Stimulated activated CD8-positive, alpha-beta memory T cell treated with anti-CD3 and anti-CD28 coated beads, Interleukin-4, amount 100 ng/mL, for 1 hour (primary cell): Measurements from ENCODE around the gene UBE2E3.
"Not testable (repeated sequence)": the region's sequence is repeated elsewhere in the genome, so short reads cannot be mapped to it uniquely, and the experiment has no call there.

ENCODE experiments used
- DNase-seq, 2 donors: peaks; one replicate each; pipeline ENCODE4 v3.0.0-alpha.2; 2020; ENCODE audit warnings: low read depth in 2 of 2, low spot score in 1 of 2

The UBE2E3 gene

DNA sequence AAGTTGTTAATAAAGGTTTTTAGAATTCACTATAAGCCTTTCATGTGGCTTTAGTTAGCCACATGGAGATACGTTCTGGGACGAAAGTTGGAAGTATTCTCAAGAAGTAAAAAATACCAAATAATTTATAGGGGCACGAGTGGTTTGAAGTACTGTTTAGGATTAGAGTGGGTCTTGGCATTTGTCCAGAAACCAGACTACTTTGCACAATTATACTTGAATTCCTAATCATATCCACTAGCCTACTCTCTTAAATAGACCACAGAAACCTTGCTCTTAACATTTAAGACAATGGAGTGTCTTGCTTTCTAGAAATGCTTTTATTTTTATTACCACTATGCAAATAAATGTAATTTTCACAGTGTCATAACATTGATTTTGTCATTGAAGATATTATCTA, 44.6 kb downstream of the UBE2E3 start:
- DNase-seq: no peak

DNA sequence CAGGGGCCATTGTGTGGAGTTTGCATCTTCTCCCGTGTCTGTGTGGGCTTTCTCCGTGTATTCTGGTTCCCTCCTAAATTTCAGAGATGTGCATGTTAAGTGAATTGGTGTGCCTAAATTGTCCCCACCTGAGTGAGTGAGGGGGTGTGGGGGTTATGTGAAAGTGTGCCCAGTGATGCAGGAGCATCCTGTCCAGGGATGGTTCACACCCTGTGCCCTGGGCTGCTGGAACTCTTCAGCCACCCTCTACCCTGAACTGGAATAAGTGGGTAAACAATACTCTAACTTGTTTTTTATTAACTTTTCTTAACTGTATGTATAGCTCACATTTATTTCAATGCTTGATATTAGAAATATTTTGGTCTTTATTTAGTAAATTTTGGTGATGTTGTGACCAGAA, 56.0 kb downstream of the UBE2E3 start:
- no peak for DNase-seq

DNA sequence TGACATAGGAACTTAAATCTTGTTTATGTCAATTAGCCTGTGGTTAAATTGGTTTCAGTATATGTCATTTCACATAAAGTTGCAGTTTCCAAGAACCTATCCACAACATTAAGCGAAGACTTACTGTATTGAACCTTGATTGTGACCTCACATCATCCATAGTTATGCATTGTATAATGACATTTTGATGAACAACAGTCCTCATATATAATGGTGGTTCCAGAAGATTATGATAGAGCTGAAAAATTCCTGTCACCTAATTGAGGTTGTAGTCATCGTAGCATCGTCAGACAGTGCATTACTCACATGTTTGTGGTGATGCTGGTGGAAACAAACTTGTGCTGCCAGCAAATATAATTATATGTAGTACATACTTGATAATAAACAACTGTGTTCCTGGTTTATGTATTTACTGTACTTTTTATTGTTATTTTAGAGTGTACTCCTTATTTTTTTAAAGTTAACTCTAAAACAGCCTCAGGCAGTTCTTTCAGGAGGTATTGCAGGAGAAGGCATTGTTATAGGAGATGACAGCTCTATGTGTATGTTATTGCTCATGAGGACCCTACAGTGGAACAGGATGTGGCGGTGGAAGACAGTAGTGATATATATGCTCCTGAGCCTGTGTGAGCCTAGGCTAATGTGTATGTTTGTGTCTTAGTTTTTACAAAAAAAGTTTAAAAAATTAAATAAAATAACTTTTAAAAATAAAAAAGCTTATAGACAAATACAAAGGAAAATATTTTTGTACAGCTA, 56.6 kb downstream of the UBE2E3 start:
- no peak for DNase-seq

DNA sequence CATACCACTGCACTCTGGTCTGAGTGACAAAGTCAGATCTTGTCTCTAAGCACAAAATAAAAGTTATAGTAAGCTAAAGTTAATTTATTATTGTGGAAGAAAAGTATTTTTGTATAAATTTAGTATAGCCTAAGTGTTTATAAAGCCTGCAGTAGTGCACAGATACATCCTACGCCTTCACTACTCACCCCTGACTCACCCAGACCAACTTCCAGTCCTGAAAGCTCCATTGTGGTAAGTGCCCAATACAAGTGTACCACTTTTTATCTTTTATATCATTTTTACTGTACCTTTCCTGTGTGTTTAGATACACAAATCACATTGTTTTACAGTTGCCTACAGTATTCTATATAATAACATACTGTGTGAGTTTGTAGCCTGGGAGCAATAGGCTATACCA, 57.5 kb downstream of the UBE2E3 start:
- DNase-seq: no peak

DNA sequence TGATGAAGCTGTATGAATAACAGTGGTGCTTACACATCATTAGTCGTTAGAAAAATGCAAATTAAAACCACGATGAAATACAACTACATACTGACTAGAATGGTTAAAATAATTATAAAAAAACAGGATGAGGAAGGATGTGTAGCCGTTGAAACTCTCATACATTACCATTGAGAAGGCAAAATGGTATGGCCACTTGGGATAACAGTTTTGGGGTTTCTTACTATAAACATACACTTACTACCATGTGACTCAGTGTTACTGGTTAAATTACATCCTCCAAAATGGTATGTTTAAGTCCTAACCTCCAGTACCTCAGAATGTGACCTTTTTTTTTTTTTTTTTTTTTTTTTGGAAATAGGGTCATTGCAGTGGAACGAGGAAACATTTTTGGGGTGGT, 58.4 kb downstream of the UBE2E3 start:
- no peak for DNase-seq

DNA sequence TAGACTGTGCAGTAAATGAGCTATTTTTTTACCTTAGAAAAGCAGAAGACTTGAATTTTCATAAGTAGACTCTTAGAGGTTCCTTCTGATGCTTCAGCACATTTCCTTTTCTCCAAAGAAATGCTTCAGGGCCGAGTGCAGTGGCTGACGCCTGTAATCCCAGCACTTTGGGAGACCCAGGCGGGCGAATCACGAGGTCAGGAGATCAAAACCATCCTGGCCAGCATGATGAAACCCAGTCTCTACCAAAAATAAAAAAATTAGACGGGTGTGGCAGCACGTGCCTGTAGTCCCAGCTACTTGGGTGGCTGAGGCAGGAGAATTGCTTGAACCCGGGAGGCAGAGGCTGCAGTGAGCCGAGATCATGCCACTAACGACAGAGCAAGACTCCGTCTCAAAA, 60.4 kb downstream of the UBE2E3 start:
- DNase-seq: not testable (repeated sequence)

DNA sequence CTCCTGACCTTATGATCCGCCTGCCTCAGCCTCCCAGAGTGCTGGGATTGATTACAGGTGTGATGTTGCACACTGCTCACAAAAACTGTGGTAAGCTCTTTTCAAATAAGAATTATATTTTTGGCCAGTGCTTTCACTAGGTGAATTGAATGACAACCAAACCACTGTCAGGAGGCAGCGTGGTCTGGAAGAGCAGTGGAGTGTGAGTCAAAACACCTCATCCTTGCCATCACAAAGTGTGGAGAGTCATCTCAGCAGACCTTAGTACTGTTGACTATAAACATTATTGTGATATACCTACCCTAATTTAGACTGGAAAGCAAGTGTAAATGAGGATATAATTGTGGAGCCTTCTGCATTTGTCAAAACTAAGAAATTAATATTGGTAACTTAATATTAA, 61.3 kb downstream of the UBE2E3 start:
- no peak for DNase-seq

DNA sequence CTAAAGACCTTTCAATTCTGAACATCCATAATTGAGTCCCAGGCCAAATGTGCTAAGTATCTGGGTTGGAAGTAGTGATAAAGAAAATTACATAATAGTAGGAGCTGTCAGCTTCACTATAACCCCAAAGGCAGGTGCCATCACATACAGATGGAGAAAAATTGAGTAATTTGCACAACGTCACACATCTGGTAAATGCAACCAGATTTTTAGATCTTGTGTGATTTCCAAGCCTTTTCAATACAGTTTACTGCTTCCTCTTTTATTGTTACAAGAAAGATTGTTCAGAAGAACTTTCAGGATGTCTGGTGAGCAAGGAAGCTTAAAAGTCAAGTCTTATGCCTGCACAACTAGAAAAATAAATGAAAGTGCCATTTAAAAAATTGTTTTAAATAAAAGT, 62.3 kb downstream of the UBE2E3 start:
- DNase-seq: no peak

DNA sequence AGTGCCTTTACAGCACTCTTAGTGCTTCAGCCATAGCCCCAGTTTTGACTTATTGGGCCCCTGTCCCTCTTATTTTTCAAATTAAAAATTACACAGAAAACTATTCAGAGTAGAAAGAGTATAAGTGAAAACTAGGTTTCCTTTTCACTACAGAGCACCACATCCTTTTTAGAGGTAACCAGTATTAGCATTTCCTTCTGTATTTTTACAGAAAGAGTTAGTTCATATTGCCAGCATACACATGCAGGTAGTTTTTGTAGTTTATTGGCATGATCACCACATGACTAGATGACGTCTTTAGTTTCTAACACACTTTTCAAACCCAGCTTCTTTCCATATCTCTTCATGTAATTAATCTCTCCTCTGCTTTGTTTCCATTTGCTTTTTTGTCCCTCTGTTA, 66.4 kb downstream of the UBE2E3 start:
- DNase-seq: no peak

DNA sequence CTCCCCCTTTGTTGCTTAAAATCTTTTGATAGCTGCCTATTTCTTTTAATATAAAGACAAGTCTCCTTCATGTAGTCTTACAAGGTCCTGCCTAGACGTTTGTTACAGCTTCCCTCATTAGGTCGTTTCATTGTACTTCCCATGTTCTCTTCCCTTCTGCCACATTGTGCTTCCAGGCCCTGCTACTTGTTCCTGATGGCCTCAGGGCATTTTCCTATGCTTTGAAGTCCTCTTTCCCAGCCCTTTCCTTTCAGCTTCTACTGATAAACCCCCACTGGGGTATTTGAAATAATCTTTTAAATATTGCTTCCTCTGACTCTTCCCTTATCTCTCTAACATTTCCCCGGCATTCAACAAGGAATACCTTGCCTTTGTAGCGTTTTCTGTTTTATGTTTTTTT, 67.4 kb downstream of the UBE2E3 start:
- no peak for DNase-seq

DNA sequence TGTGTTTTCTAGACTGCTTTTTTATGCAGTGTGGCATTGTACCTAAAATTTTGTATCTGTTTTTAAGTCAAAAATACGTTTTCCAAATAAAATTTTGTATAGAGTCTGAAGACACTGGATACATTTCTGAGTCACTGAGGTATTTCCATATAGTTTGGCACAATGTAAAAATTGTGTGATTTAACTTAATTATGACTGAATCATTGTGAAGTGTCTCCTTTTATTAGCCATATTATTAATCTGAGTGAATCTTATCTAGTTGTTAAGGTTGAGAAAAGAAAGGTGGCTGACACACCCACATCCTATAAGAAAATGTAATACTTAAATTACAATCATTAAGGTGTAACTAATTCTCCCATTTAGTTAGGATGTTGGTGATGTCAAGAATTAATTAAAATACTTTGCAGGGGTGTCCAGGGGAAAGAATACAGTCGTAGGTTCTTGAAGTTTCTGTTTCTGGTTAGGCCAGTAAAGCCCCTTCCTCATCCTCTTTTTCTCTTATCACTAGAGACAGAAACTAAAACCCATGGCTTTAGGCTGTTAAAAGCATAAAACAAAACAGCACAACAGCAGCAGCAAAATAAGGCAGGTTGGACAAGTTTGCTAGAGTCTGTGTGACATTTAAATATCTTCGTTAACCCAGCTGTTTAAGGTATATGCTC, 71.6 kb downstream of the UBE2E3 start:
- DNase-seq: no peak

DNA sequence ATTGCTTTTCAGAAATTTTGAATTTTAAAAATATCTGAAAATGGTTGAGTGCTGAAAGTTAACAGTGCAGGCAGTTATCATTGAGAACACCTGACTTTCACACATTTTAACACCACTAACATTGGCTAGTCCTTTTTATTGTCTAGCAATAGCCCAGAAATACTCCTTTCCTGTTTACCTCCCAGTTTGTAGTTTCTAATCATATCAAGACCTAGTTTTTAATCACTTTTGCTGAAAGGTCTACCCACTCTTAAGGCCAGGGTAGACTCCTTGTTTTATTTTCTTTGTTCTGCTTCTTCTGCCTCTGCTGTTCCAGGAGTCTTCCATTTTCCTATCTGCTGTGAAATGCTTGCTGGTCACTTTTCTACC, 72.1 kb downstream of the UBE2E3 start:
- DNase-seq: no peak

DNA sequence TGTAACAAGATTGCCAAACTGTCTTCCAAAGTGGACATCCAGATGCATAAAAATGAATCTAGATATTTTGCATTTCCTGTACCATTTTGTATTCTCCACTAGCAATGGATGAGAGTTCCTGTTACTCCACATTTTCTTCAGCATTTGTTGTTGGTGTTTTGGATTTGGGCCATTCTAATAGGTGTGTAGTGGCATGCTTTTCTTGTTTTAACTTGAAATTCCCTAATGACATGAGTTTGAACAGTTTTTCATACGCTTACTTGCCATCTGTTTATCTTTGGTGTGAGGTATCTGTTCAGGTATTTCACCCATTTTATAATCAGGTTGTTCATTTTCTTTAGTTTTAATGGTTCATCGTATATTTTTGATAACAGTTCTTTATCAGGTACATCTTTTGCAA, 73.9 kb downstream of the UBE2E3 start:
- no peak for DNase-seq

DNA sequence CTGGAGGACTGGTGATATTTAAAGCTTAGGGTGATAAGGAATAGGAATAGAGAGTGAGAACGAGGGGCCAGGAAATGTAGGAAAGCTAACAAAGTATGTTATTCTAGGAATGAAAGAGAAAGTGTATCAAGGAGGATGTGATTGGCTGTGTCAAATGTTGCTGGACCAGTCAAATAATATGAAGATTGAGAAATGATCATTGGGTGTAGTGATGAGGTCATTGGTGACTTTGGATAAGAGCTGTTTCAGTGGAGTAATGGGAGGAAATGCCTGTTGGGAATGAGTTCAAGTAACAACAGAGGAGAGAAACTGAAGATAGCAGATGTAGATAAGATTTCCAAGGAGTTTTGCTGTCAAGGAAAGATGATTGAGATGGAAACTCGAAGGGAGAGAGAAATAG, 74.4 kb downstream of the UBE2E3 start:
- no peak for DNase-seq

DNA sequence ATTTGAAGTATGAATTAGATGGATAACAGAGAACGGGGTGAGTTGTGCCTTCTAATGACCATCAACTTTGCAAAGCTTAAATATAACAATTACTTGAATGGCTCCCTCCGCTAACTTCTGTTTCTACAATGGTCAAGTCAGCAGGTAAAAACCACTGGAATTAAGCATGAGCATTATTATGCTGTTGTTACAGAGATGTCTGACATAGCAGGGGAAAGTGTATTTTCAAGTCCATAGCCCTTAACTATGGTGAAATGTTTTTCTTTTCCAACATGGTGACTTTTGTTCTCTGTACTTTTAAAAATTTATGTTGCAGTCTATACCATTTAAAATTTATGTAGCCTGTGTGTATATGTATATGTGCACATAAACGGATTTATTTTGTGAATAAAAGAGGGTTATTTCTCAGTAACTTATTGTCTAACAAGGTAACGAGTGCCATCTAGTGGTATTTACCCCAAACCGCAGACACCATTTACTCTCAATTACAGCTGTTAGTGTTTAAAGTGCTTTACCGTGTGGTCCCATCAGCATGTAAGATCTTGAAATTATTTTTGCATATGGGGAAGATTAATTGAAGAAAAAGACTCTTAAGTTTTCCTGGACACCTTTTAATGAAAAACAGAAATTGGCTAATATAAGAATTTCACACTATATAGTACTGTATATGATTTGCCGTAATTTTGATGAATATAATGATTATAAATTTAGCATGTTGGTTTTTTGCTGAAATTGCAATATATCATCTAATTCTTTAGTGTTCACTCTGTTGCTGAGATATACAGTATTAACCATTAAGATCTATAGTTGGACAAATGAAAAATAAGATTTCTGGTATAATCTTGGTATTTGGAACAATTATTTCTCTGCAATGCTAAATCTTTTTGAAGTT, 78.2 kb downstream of the UBE2E3 start:
- no peak for DNase-seq

DNA sequence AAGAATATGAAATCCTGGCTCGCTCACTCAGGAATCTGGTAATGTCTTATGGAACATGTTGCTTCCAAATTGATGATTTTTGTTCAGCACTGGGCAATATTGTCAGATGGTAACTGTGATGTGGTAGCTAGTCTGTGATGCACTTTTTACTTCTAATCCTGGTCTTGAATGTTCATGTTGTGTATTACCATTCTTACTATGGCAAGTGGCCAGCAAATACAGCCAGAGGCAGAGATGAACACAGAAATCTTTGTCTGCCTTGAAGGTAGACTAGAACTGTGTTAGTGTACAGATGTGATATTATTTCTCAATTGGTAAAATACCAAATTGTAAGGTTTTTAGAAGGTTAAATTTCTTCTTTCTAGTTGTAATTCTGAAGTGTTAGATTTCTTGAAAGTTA, 83.3 kb downstream of the UBE2E3 start:
- no peak for DNase-seq

DNA sequence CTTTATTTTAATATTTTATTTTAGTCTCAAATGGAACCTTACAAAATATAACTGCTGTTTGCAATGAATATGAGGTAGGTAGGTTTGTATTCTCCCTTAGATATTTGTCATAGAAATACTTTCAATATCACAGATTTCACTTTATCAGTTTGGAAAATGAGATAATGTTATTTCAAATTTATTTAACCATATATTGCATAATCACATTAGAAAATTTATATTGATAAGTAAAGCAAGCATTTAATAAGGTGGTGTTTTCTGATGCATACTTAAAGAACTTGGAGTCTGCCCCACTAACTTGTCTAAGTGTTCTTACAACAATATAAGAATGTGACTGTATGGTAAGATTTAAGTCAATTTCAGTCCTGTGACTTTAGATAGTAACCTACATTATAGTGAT, 85.1 kb downstream of the UBE2E3 start:
- no peak for DNase-seq

DNA sequence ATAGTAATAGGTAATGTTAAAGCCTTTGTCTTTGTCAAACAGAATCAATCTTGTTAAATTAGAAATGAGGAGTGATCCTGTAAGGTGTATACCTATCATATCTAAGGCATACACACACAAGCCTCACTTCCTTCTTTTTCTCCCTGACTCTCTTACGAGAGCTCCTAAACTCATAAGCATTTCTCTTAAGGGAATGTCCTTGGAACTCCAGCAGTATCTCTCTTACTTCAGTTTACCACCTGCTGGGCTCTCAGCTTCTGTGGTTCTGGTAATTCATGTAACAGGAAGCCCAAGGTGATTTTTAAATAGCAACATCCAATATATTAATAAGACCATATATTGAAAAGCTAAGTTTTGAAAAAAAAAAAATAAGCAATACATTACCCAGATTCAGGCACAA, 85.9 kb downstream of the UBE2E3 start:
- DNase-seq: no peak

DNA sequence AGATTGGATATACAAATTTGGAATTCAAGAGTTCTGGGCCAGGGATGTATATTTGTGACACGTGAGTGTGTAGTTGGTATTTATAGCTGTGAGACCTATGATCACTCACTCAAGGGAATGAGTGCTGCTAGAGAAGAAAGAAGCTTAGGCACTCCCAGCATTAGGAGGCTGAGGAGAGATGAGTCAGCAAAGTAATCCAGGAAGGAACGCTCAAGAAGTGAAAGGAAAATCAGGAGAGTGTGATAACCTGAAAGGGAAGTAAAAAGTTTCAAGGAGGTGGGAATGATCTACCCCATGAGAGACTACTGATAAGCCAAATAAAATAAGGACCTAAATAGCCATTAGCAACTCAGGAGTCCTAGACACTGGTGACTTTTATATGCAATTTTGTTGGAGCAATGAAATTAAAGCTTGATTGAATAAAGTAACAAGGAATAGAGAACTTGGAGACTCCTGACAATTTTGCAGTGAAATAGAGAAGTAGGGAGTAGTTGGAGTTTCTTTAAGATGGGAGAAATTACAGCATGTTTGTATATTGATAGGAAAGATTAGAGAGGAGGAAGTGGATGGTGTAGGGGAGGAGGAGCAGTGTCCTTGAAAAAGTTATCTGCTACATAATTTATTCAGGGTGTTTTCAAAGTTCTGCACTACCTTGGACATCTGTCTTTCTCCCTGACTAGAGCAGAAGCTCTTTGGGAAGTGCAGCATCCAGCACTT, 89.9 kb downstream of the UBE2E3 start:
- no peak for DNase-seq

DNA sequence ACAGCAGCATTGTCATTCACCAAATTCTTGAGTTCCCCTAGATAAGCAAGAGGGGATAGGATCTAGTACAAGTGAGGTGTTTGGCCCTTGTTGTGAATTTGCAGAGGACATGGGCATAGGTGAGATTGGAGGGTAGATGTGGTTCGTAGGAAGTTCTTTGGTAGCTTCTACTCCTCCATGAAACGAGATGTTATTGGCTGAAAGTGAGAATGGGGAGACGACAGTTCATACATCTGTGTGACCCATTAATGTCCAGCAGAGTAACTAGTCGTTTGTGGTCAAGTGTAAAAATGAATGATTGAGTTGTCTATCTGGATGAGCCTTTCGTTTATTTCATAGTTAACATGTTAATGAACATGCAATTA, 90.4 kb downstream of the UBE2E3 start:
- no peak for DNase-seq

DNA sequence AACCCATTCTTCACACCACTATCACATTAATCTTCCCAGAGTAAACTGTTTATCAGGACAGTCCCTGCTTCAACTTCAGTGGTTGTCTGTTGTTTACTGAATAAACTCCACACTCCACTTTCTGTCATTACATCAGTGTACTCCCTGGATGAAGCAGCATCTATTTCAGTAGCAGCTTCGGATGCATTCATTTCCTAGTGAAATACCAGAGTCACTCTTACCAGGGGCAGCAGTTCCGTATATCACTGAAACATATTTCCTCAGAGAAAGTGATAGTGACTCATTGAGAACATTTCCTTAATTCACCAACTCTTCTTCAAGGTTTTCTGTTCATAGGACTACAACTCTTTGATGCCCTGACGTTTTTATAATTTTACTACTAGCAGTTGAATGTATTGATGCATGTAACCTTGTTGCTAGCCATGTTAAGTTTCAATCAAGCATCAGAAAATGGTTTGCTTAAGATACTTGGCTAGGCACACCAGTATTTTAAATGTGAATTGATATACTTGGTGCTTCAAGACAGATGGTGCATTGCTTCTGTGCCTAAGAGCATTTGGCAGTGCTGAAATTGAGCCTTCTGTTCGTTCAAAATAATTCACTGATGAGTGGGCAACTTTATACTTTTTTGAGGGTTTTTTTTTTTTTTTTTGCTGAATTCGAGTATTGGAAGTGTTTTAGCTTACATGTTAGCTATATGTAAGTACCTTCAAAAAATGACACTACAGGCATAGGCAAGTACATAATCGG, 92.3 kb downstream of the UBE2E3 start:
- DNase-seq: no peak
